Colon (tissue), 2 donors: ENCODE measurements around the gene DIO1.
A peak's percentile ranks its signal among the peaks of the same experiment; 100 is the strongest.

Experiments
- FAIRE-seq: peaks from 2 replicates; lab custom pipeline; 2012; peaks lifted over from hg19 to GRCh38; lab: Jason Lieb, UNC
- donor health status: control.
- donor health status: control.

Gene DIO1

GRCh38 chr1:53894644-53895043 lies 657 bp downstream of the DIO1 start:
- FAIRE-seq: no peak

GRCh38 chr1:53895421-53895820 lies 1.4 kb downstream of the DIO1 start:
- no peak for FAIRE-seq

- FAIRE-seq: no peak
Measured at GRCh38 chr1:53896635-53897229, 2.7 kb downstream of the DIO1 start.

- FAIRE-seq: no peak
Measured at GRCh38 chr1:53899206-53899628, 5.2 kb downstream of the DIO1 start.

- FAIRE-seq: no peak
Measured at GRCh38 chr1:53899708-53900107, 5.7 kb downstream of the DIO1 start.

- no peak for FAIRE-seq
Measured at GRCh38 chr1:53902235-53903138, 8.5 kb downstream of the DIO1 start.

GRCh38 chr1:53905509-53905908 lies 11.5 kb downstream of the DIO1 start:
- FAIRE-seq: no peak

- FAIRE-seq: no peak
Measured at GRCh38 chr1:53906121-53906520, 12.1 kb downstream of the DIO1 start.

- no peak for FAIRE-seq
Measured at GRCh38 chr1:53909946-53910345, 16.0 kb downstream of the DIO1 start.

GRCh38 chr1:53911442-53911841 lies 17.5 kb downstream of the DIO1 start:
- FAIRE-seq: no peak

GRCh38 chr1:53913352-53914033 lies 19.5 kb downstream of the DIO1 start:
- FAIRE-seq: no peak

GRCh38 chr1:53918343-53918742 lies 24.4 kb downstream of the DIO1 start:
- no peak for FAIRE-seq

GRCh38 chr1:53919675-53920066 lies 25.7 kb downstream of the DIO1 start:
- FAIRE-seq: no peak

GRCh38 chr1:53927376-53927881 lies 33.4 kb downstream of the DIO1 start:
- FAIRE-seq: no peak

- FAIRE-seq: no peak
Measured at GRCh38 chr1:53929246-53929960, 35.4 kb downstream of the DIO1 start.

GRCh38 chr1:53930932-53931331 lies 36.9 kb downstream of the DIO1 start:
- FAIRE-seq: no peak

- peak; percentile 14 for FAIRE-seq
Measured at GRCh38 chr1:53931523-53931922, 37.5 kb downstream of the DIO1 start.

- no peak for FAIRE-seq
Measured at GRCh38 chr1:53934170-53934765, 40.3 kb downstream of the DIO1 start.

- FAIRE-seq: no peak
Measured at GRCh38 chr1:53936430-53936829, 42.4 kb downstream of the DIO1 start.

GRCh38 chr1:53938136-53938830 lies 44.3 kb downstream of the DIO1 start:
- FAIRE-seq: no peak
